H1 (cell line): Measurements from ENCODE around the gene CD7. TPM values are rescaled to one million over a fixed set of nuclear protein-coding genes. Genes with fewer than 3 reads are reported as not detected.

ENCODE experiments used
- CTCF ChIA-PET: fragments of 300-600 bp; sonication (Branson Sonifier 250); formaldehyde crosslinking; loops from one replicate; lab custom pipeline; 2021; ENCODE audit not compliant: partially characterized antibody; lab: Charles Lee
- POLR2A ChIA-PET: fragments of 300-600 bp; sonication (Branson Sonifier 250); formaldehyde crosslinking; loops from one replicate; lab custom pipeline; 2021; ENCODE audit warnings: inconsistent platforms; ENCODE audit not compliant: partially characterized antibody; lab: Charles Lee
- DNase-seq, 2 experiments: peaks; one replicate each; pipeline versions ENCODE4 v3.0.0 to v3.0.0-alpha.2; 2010 to 2022; ENCODE audit warnings: low spot score in 2 of 2, low read depth in 1 of 2, mixed read lengths in 1 of 2
- FAIRE-seq: peaks from 2 replicates; lab custom pipeline; 2011; peaks lifted over from hg19 to GRCh38; lab: Jason Lieb, UNC
- H2AFZ ChIP-seq: 2 replicates; pipeline ENCODE4 v1.8.1; 2012; ENCODE audit warnings: low read length, inconsistent platforms
- H2AK5ac ChIP-seq: 2 replicates; pipeline ENCODE4 v1.6.1; 2013; ENCODE audit warnings: low read depth, low read length
- H2BK120ac ChIP-seq: replicated peaks from 2 replicates; pipeline ENCODE3; 2013; ENCODE audit warnings: low read depth, low read length, inconsistent platforms
- H2BK12ac ChIP-seq: 2 replicates; pipeline ENCODE4 v1.6.1; 2013; ENCODE audit warnings: low read depth, low read length
- H2BK15ac ChIP-seq: 2 replicates; pipeline ENCODE4 v1.6.1; 2013; ENCODE audit warnings: low read length
- H2BK20ac ChIP-seq: 2 replicates; pipeline ENCODE4 v1.6.1; 2013; ENCODE audit warnings: low read length
- H2BK5ac ChIP-seq: 2 replicates; pipeline ENCODE4 v1.6.1; 2013; ENCODE audit warnings: low read depth, low read length
- H3K14ac ChIP-seq: 2 replicates; pipeline ENCODE4 v1.6.1; 2013; ENCODE audit warnings: inconsistent platforms; ENCODE audit not compliant: insufficient read length
- H3K18ac ChIP-seq: 2 replicates; pipeline ENCODE4 v1.6.1; 2013; ENCODE audit warnings: low read length; ENCODE audit errors: extremely low read depth
- H3K23ac ChIP-seq: 2 replicates; pipeline ENCODE4 v1.6.1; 2013; ENCODE audit warnings: inconsistent platforms; ENCODE audit not compliant: insufficient read length
- H3K23me2 ChIP-seq: 2 replicates; pipeline ENCODE4 v1.6.1; 2013; ENCODE audit warnings: low read depth, low read length
- H3K27ac ChIP-seq: 2 replicates; pipeline ENCODE4 v1.6.1; 2011; ENCODE audit warnings: low read depth, low read length, inconsistent platforms
- H3K27me3 ChIP-seq, 4 experiments: replicated peaks in 1 of 4; 1 replicate in 1 of 4; 2 replicates in 3 of 4; pipeline versions ENCODE4 v1.6.1 to v1.8.1; 2011 to 2013; ENCODE audit warnings: low read length in 3 of 4, mild to moderate bottlenecking in 3 of 4, inconsistent platforms in 2 of 4, mixed read lengths in 2 of 4, moderate library complexity in 1 of 4; ENCODE audit not compliant: control insufficient read depth in 3 of 4, insufficient read depth in 3 of 4; ENCODE audit errors: extremely low read depth in 1 of 4
- H3K36me3 ChIP-seq, 4 experiments: 2 replicates each; pipeline versions ENCODE4 v1.6.1 to v1.8.1; 2011 to 2013; ENCODE audit warnings: mild to moderate bottlenecking in 4 of 4, low read length in 3 of 4, moderate library complexity in 2 of 4, control low read depth in 1 of 4, inconsistent platforms in 1 of 4; ENCODE audit not compliant: insufficient read depth in 4 of 4, control insufficient read depth in 2 of 4
- H3K4ac ChIP-seq: replicated peaks from 2 replicates; pipeline ENCODE3; 2013; ENCODE audit warnings: low read length, low read depth, mixed read lengths, inconsistent platforms; ENCODE audit not compliant: insufficient read length
- H3K4me1 ChIP-seq, 4 experiments: replicated peaks in 1 of 4; 1 replicate in 1 of 4; 2 replicates in 3 of 4; pipeline versions ENCODE4 v1.6.1 to v1.8.1; 2011 to 2013; ENCODE audit warnings: low read length in 3 of 4, inconsistent platforms in 2 of 4, mixed read lengths in 1 of 4; ENCODE audit not compliant: insufficient read depth in 4 of 4, control insufficient read depth in 3 of 4
- H3K4me2 ChIP-seq, 2 experiments: 2 replicates each; pipeline versions ENCODE4 v1.6.1 to v1.8.1; 2011 to 2013; ENCODE audit warnings: low read depth in 2 of 2, low read length in 2 of 2, control low read depth in 1 of 2, inconsistent platforms in 1 of 2, mild to moderate bottlenecking in 1 of 2; ENCODE audit not compliant: insufficient read depth in 1 of 2
- H3K4me3 ChIP-seq, 4 experiments: fragments of 200-600, 300-600 bp in 1 of 4; sonication (generic), shearing (Covaris generic), sonication (Bioruptor Twin) in 1 of 4; 2 replicates each; pipeline versions ENCODE4 v1.5.1 to v1.8.1; 2011 to 2016; ENCODE audit warnings: low read length in 4 of 4, low read depth in 3 of 4, control low read depth in 2 of 4, inconsistent platforms in 2 of 4, mild to moderate bottlenecking in 2 of 4, mixed read lengths in 1 of 4, moderate library complexity in 1 of 4; ENCODE audit not compliant: insufficient read depth in 2 of 4; ENCODE audit errors: extremely low read depth in 1 of 4
- H3K56ac ChIP-seq: replicated peaks from 2 replicates; pipeline ENCODE3; 2013; ENCODE audit warnings: low read depth, mild to moderate bottlenecking, mixed read lengths, low read length, inconsistent platforms; ENCODE audit not compliant: insufficient read length
- H3K79me1 ChIP-seq: 2 replicates; pipeline ENCODE4 v1.6.1; 2013; ENCODE audit warnings: low read depth, low read length, control low read depth
- H3K79me2 ChIP-seq, 2 experiments: 2 replicates each; pipeline versions ENCODE4 v1.6.1 to v1.8.1; 2012 to 2013; ENCODE audit warnings: low read length in 2 of 2, mild to moderate bottlenecking in 2 of 2, inconsistent platforms in 1 of 2; ENCODE audit not compliant: insufficient read depth in 2 of 2, control insufficient read depth in 1 of 2
- H3K9ac ChIP-seq, 4 experiments: replicated peaks in 1 of 4; 1 replicate in 1 of 4; 2 replicates in 3 of 4; pipeline versions ENCODE4 v1.6.1 to v1.8.1; 2011 to 2013; ENCODE audit warnings: low read depth in 3 of 4, low read length in 3 of 4, control low read depth in 2 of 4, mild to moderate bottlenecking in 2 of 4, moderate library complexity in 2 of 4, inconsistent platforms in 1 of 4; ENCODE audit errors: extremely low read depth in 1 of 4
- H3K9me3 ChIP-seq, 2 experiments: 2 replicates each; pipeline versions ENCODE4 v1.6.1 to v1.8.1; 2012 to 2013; ENCODE audit warnings: mild to moderate bottlenecking in 2 of 2, moderate library complexity in 2 of 2, control low read depth in 1 of 2, inconsistent platforms in 1 of 2, low read depth in 1 of 2, low read length in 1 of 2, mixed read lengths in 1 of 2; ENCODE audit not compliant: insufficient read depth in 2 of 2
- H4K20me1 ChIP-seq, 2 experiments: replicated peaks in 1 of 2; 2 replicates each; pipeline versions ENCODE3 to v1.8.1; 2011 to 2013; ENCODE audit warnings: inconsistent platforms in 2 of 2, low read length in 2 of 2, mild to moderate bottlenecking in 1 of 2; ENCODE audit not compliant: insufficient read depth in 2 of 2, control insufficient read depth in 1 of 2
- H4K5ac ChIP-seq: 2 replicates; pipeline ENCODE4 v1.6.1; 2013; ENCODE audit warnings: low read length, low read depth, mixed read lengths, inconsistent platforms; ENCODE audit not compliant: insufficient read length
- H4K8ac ChIP-seq: 2 replicates; pipeline ENCODE4 v1.8.0; 2013; ENCODE audit warnings: mild to moderate bottlenecking, moderate library complexity, low read length, inconsistent platforms; ENCODE audit not compliant: insufficient read depth; ENCODE audit errors: extremely low read depth
- H4K91ac ChIP-seq: replicated peaks from 2 replicates; pipeline ENCODE3; 2013; ENCODE audit warnings: low read length, mixed read lengths, inconsistent platforms; ENCODE audit not compliant: insufficient read length
- ASH2L ChIP-seq: fragments of 200-600, 300-600 bp; sonication (generic); IDR thresholded peaks from one replicate; pipeline ENCODE4 v1.7.1; 2017; ENCODE audit warnings: low read length
- BRCA1 ChIP-seq: IDR thresholded peaks from 2 replicates; pipeline ENCODE4 v1.6.1; 2012; ENCODE audit warnings: low read depth, low read length, improper control_type of control experiment
- CBX5 ChIP-seq: fragments of 300-800, 300-1000 bp; sonication (generic); IDR thresholded peaks from 2 replicates; pipeline ENCODE4 v1.7.1; 2016; ENCODE audit warnings: antibody characterized with exemption, low read length, low read depth
- EZH2 ChIP-seq: fragments of 200-600 bp; sonication (generic); IDR thresholded peaks from 2 replicates; pipeline ENCODE4 v1.7.1; 2012; ENCODE audit warnings: low read depth, mild to moderate bottlenecking, moderate library complexity, low read length, inconsistent platforms; ENCODE audit not compliant: severe bottlenecking
- FOSL1 ChIP-seq: IDR thresholded peaks from 2 replicates; pipeline ENCODE4 v1.6.1; 2011; ENCODE audit warnings: mild to moderate bottlenecking, low read depth, low read length, moderate library complexity; ENCODE audit not compliant: insufficient read depth
- GABPA ChIP-seq: IDR thresholded peaks from 2 replicates; pipeline ENCODE4 v1.6.1; 2011; ENCODE audit warnings: mild to moderate bottlenecking, low read length, moderate library complexity, borderline replicate concordance; ENCODE audit not compliant: insufficient read depth
- SP4 ChIP-seq: IDR thresholded peaks from 2 replicates; pipeline ENCODE4 v1.6.1; 2012; ENCODE audit warnings: low read length, inconsistent platforms
- TAF1 ChIP-seq: IDR thresholded peaks from 2 replicates; pipeline ENCODE4 v1.6.1; 2011; ENCODE audit warnings: mild to moderate bottlenecking, low read depth, low read length
- WGBS, 2 experiments: shearing (Covaris generic) in 1 of 2; methylation state at CpG; one replicate each; pipeline versions ENCODE4 v1.1.6 to v1.1.7; 2013 to 2015; ENCODE audit warnings: low lambda C conversion rate in 2 of 2, mixed read lengths in 2 of 2, inconsistent platforms in 1 of 2, low coverage in 1 of 2, missing lambda C conversion rate in 1 of 2; ENCODE audit not compliant: insufficient replicate concordance in 2 of 2, insufficient coverage in 1 of 2, insufficient read length in 1 of 2; ENCODE audit errors: extremely low coverage in 1 of 2, missing lambda C conversion rate in 1 of 2; 5-methylcytosine and 5-hydroxymethylcytosine counted together
- polyA plus RNA-seq, 7 experiments: library from polyadenylated mRNA; depleted of rRNA in 3 of 7; stranded (reverse) in 5 of 7; unstranded in 2 of 7; fragments of >200 nt in 5 of 7; fragments of 200-250 nt in 2 of 7; gene quantifications; 1 replicate in 5 of 7; 2 replicates in 1 of 7; 4 replicates in 1 of 7; pipeline versions ENCODE4 v1.2.1 to v1.2.3, GENCODE V29; 2011 to 2013; ENCODE audit warnings: missing spikeins in 2 of 7, mixed read lengths in 2 of 7
- total RNA-seq: library from RNA; stranded (reverse); fragmentation: NEBNext Ultra II Directional; extraction: Animal tissue kit (Norgen Biotek cat#: 25700); gene quantifications from 2 replicates; pipeline ENCODE4 v1.2.1, GENCODE V29; 2021
- TF ChIP-seq, protein P1 (sequence below): IDR thresholded peaks from 2 replicates; pipeline ENCODE4 v1.6.1; 2012; ENCODE audit warnings: low read length, inconsistent platforms

Gene CD7
- total and polyA plus RNA-seq, 2 of the 8 experiments (the other 6 are each of a cell fraction or from before 2014, with no cell fraction given): 0.83 to 0.86 TPM

GRCh38 chr17:82314727-82315605 is 2.4 kb downstream of the CD7 start:
- no peaks in the 10 kb centered on the region; a peak in 3 of 7 replicates for H3K27me3 ChIP-seq
- no peak overlapping the region for H3K9ac ChIP-seq
- H3K4me2 ChIP-seq: peak overlapping the region in 1 of 2 experiments; percentile 44; a peak in 2 of 4 replicates
- H4K8ac ChIP-seq: peak overlapping the region; percentile 85; the same call in 1 of the 2 replicates
- POLR2A ChIA-PET: no interaction called here
- H2AFZ ChIP-seq: no peak overlapping the region
- no peak overlapping the region for H3K18ac ChIP-seq
- H2BK20ac ChIP-seq: no peak overlapping the region
- no peaks in the 10 kb centered on the region for H3K36me3 ChIP-seq
- 80% methylated on average over 26 of the region's 32 CpGs; no CpG with 5 or more reads in 1 of the 2 experiments for WGBS, 2 experiments
- H2BK5ac ChIP-seq: no peak overlapping the region
- H2BK12ac ChIP-seq: no peak overlapping the region
- H3K79me2 ChIP-seq: no peaks in the 10 kb centered on the region
- CTCF ChIA-PET: interaction anchor here (3.1 to 4.8 kb wide), 2 partner anchors 13 kb away, joined by 19 to 28 read pairs; no protein-coding TSS in a partner anchor
- peaks cover 0 to 12% of the 10 kb centered on the region in 2 experiments for H4K20me1 ChIP-seq
- no peak for DNase-seq
- H3K4me3 ChIP-seq: peak overlapping the region in 1 of 4 experiments; percentile 48; a peak in 1 of 8 replicates
- no peak overlapping the region for H3K27ac ChIP-seq
- no peak overlapping the region for H3K4ac ChIP-seq
- no peak overlapping the region for H2BK15ac ChIP-seq
- no peak overlapping the region for H3K56ac ChIP-seq
- no peak overlapping the region for H3K14ac ChIP-seq
- H4K5ac ChIP-seq: no peak overlapping the region
- peaks cover 0 to 14% of the 10 kb centered on the region in 2 experiments; a peak in 1 of 4 replicates for H3K9me3 ChIP-seq
- peaks cover 5% of the 10 kb centered on the region; the same call in 1 of the 2 replicates for H3K23me2 ChIP-seq
- no peaks in the 10 kb centered on the region for H3K79me1 ChIP-seq
- no peak overlapping the region for H2AK5ac ChIP-seq
- FAIRE-seq: no peak
- peaks cover 0 to 5% (median 4%) of the 10 kb centered on the region in 4 experiments; a peak in 5 of 7 replicates for H3K4me1 ChIP-seq
- H3K23ac ChIP-seq: peak overlapping the region; percentile 21
- H2BK120ac ChIP-seq: no peak overlapping the region
- peak overlapping the region; percentile 54 for H4K91ac ChIP-seq
- no peak for TF ChIP-seq SP4
- TF ChIP-seq EZH2: no peak
- no peak for TF ChIP-seq ASH2L
- TF ChIP-seq, protein P1, sequence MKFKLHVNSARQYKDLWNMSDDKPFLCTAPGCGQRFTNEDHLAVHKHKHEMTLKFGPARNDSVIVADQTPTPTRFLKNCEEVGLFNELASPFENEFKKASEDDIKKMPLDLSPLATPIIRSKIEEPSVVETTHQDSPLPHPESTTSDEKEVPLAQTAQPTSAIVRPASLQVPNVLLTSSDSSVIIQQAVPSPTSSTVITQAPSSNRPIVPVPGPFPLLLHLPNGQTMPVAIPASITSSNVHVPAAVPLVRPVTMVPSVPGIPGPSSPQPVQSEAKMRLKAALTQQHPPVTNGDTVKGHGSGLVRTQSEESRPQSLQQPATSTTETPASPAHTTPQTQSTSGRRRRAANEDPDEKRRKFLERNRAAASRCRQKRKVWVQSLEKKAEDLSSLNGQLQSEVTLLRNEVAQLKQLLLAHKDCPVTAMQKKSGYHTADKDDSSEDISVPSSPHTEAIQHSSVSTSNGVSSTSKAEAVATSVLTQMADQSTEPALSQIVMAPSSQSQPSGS: no peak
- TF ChIP-seq FOSL1: no peak
- no peak for TF ChIP-seq TAF1
- TF ChIP-seq GABPA: no peak
- no peak for TF ChIP-seq CBX5
- TF ChIP-seq BRCA1: no peak
